GM18520 (cell line): ENCODE results near the gene JMJD7.

Source experiments
- ATAC-seq: cut with Tn5 transposase; IDR thresholded peaks from one replicate; pipeline ENCODE4 v1.9.1; 2021; ENCODE audit not compliant: unreplicated experiment

The JMJD7 gene

DNA sequence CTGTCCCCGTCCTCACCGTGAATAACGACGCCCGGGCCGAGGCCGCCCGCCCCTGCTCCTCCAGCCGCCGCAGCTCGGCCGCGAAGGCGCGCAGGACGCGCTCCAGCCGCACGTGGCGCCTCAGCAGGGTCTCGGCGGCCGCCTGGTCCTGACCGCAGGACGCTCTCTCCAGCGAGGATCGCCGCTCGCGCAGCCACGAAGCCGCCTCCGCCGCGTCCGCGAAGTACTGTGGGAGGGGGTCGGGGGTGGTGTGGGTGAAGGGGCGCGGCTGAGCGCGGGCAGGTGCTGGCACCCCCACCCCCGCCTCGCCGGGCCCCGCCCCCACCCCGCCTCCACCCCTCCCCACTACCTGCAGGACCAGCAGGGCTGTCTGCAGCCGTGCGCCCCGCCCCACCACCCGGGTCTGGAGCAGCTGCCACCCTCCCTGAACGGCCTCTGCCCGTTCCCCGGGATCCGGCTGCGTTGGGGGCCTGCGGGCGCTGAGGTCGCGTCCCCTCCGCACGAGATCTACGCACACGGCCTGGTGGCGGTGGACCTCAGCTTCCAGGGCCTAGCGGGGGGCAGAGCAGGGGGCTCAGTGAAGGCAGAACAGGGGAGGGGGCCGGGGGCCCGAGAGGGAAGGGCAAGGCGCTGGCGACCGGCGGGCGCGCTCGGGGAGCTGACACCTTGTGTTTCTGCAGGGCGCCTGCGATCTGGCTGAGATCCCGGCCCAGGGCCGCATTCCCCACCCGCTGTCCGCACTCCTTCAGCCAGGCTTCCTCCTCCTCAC, 54.2 kb downstream of the JMJD7 start:
- no peak for ATAC-seq

DNA sequence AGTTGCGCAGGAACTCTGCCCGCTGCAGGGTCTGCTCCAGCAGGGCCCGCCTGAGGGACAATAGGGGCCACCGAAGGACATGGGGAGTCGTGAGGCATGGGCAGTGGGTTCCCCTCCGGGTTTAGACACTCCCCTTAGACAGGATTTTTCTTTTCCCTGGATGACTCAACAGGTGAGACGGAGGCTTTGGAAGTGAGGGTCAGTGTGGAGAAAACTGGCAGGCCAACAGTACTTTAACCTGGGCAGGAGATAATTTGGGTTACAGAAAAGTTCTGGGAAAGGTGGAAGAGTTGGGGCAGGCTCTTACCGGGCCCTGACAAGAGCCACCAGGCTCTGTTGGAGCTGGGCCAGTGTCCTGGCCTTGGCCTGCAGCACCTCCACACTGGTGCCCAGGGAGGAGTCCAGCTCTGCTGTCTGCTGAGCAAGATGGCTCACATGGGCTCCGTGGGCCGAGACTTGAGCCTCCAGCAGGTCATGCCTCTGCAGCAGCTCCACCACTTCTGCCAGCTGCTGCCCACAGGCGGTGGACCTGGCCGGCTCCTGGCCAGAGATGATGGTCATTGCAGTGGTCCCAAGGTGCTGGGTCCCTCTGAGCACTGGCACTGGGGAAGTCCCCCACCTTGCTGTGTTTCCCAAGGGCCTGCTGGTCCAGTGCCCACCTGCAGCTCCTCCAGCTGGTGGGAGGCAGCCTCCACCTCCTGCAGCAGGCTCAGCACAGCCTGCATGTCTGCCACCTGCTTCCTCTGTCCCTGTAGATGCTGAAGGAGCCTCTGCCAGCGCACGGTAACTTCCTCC, 55.0 kb downstream of the JMJD7 start:
- ATAC-seq: no peak

DNA sequence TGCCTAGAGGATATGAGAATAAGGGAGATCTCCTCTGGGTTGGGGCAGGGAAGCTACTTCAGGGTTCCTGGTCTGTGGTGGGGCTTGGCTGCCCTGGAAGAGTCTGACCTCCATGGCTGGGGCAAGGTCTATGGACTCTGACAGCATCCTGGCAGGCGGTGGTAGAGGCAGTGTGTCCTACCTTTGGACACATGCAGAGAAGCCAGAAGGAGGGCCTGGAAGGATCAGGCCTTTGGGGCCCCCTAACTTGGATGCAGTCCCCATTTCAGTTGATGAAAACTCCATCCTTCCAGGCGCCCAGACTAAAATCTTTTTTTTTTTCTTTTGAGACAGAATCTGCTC, 55.6 kb downstream of the JMJD7 start:
- no peak for ATAC-seq

DNA sequence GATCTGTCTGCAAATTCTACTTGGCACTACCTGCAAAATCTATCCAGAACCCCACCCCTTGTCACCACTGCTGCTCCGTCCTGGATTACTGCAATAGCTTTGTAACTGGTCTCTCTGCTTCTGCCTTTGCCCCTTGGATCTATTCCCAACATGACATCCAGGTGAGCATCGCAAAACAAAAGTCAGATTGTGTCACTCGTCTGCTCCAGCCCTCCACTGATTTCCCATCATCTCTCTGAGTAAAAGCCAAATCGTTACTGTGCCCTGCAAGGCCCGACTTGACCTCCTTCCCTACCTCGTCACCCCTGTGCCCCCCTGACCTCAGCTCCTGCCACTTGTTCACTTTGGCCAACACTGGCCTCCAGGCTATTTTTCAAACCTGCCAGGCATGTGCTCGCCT, 56.6 kb downstream of the JMJD7 start:
- ATAC-seq: no peak

DNA sequence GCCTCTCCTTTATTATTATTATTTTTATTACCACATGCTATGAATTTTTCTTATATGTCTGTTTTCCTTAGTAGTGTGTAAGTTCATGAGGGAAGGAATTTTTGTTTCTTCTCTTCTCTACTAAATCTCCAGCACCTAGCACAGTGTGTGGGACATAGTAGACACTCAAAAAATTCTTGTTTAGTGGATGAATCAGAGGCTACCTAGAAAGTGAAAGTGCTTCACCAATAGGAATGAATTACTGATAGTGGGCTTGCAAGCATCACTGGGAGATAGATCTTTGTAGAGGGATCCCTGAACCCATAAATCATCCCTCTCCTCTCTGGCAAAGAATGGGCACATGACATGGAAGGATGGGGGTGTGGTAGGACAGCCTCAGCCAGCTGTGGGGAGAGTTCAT, 57.4 kb downstream of the JMJD7 start:
- no peak for ATAC-seq

DNA sequence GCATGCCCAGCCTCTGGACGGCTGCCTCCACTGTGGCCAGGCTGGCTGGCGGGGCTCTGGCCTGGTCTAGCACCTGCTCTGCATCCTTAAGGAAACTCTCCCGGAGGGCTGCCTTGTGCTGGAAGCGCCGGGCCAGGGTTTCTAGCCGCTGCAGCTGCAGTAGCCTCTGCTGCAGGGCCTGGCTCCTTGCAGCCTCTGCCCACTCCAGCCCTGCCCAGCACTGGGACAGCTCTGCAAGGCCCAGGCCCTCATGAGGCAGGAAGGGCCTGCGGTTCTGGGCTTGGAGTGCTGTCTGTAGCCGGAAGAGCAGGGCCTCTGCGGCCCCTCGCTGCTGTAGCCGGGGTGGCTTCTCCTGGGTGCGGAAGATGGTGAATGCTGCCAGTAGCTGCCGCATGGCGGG, 57.9 kb downstream of the JMJD7 start:
- ATAC-seq: no peak

DNA sequence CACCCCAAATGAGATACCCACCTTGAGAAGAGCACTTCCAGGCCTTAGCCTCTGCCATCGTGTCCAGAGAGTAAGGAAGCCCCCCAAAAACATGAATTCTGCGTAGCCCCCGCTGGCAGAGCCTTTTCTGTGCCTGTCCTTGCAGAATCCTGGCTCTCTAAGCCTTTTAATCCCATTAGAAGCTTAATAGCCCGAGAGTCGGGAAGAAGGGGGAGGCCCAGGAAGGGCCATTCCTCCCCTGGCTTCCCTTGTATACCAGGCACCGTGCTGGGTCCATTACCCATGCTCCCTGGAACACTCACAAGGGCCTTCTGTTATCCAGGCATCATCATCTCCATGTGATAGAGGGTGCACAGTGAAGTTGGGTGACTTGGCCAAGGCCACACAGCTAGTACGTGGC, 58.8 kb downstream of the JMJD7 start:
- ATAC-seq: no peak

DNA sequence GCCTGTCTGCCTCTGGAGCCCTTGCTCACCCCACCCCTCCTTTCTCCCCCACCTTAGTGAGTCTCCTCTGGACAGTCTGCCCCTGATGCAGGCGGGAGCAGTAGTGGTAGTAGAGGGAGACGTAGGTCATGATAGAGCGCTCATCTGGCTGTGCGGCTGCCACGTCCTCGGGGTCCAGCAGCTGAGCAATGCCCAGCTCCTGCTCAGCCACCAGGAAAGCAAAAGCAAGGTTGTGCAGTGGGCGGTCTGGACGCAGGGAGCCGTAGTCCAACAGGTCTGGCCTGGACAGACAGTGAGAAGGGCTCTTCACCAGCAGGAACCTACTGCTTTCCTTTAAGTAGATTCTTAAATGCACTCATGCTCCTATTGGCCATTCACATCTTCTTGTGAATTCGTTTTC, 59.3 kb downstream of the JMJD7 start:
- no peak for ATAC-seq
